Skeletal muscle tissue (tissue), 4 donors: ENCODE measurements around the gene HOXA9. TPM values are rescaled to one million over a fixed set of nuclear protein-coding genes. Genes with fewer than 3 reads are reported as not detected.

Experiments
- H3K27ac ChIP-seq: one replicate; pipeline ENCODE4 v1.7.0; 2013; ENCODE audit warnings: mild to moderate bottlenecking, low read depth, low read length, inconsistent platforms
- H3K27me3 ChIP-seq, 3 donors: one replicate each; pipeline ENCODE4 v1.7.0; 2013; ENCODE audit warnings: low read length in 3 of 3; ENCODE audit not compliant: control insufficient read depth in 3 of 3, insufficient read depth in 3 of 3
- H3K36me3 ChIP-seq, 3 donors: one replicate each; pipeline ENCODE4 v1.7.0; 2013; ENCODE audit warnings: low read length in 3 of 3; ENCODE audit not compliant: control insufficient read depth in 3 of 3, insufficient read depth in 3 of 3
- H3K4me1 ChIP-seq, 3 donors: one replicate each; pipeline ENCODE4 v1.7.0; 2013; ENCODE audit warnings: low read length in 3 of 3, mild to moderate bottlenecking in 3 of 3; ENCODE audit not compliant: control insufficient read depth in 3 of 3, insufficient read depth in 3 of 3
- H3K4me3 ChIP-seq, 3 donors: one replicate each; pipeline ENCODE4 v1.7.0; 2013; ENCODE audit warnings: low read length in 3 of 3
- H3K9ac ChIP-seq, 3 donors: one replicate each; pipeline ENCODE4 v1.7.0; 2013; ENCODE audit warnings: low read length in 3 of 3, mild to moderate bottlenecking in 3 of 3, moderate library complexity in 2 of 3, low read depth in 1 of 3
- H3K9me3 ChIP-seq, 3 donors: one replicate each; pipeline ENCODE4 v1.7.0; 2013; ENCODE audit warnings: low read length in 3 of 3; ENCODE audit not compliant: control insufficient read depth in 3 of 3
- total RNA-seq: library from RNA; depleted of rRNA; stranded (reverse); fragments of >200 nt; gene quantifications from one replicate; pipeline ENCODE4 v1.2.3, GENCODE V29; 2014
- donor health status: Osteomylitis.

The HOXA9 gene
- 7.8 TPM for total RNA-seq

GRCh38 chr7:27165089-27165995, at the start of gene HOXA9:
TSS of gene HOXA9 (minus strand) at chr7:27165537. CDS start at chr7:27165457, 80 bp downstream.
- peaks cover 0 to 6% (median 0%) of the 10 kb centered on the region in 3 donors for H3K36me3 ChIP-seq
- H3K27me3 ChIP-seq, result peaks cover 0 to 3% (median 3%) of the 10 kb centered on the region in 3 donors
- H3K27ac ChIP-seq, result peak within 1 kb of the TSS; percentile 92
- peak within 1 kb of the TSS; percentile 89 to 97 (median 93) for H3K9ac ChIP-seq
- peak within 1 kb of the TSS; percentile 90 to 93 (median 92) for H3K4me3 ChIP-seq
- peaks cover 37 to 65% (median 43%) of the 10 kb centered on the region in 3 donors for H3K4me1 ChIP-seq
- H3K9me3 ChIP-seq, result no peaks in the 10 kb centered on the region

GRCh38 chr7:27214239-27214950, 49.1 kb upstream of the HOXA9 start:
- no peaks in the 10 kb centered on the region for H3K9me3 ChIP-seq
- no peaks in the 10 kb centered on the region for H3K36me3 ChIP-seq
- H3K4me1 ChIP-seq, result peaks cover 4% of the 10 kb centered on the region in 3 donors
- peaks cover 34 to 59% (median 39%) of the 10 kb centered on the region in 3 donors for H3K27me3 ChIP-seq
- no peak overlapping the region for H3K9ac ChIP-seq
- H3K27ac ChIP-seq, result no peak overlapping the region
- no peak overlapping the region for H3K4me3 ChIP-seq

GRCh38 chr7:27213433-27214238, 48.3 kb upstream of the HOXA9 start:
- Histone ChIP-seq H3K27ac (no peak overlapping the region), H3K36me3 (no peaks in the 10 kb centered on the region), H3K4me3 (no peak overlapping the region), H3K9ac (no peak overlapping the region), H3K4me1 (peaks cover 4% of the 10 kb centered on the region in 3 donors), H3K27me3 (peaks cover 36 to 62% (median 39%) of the 10 kb centered on the region in 3 donors), H3K9me3 (no peaks in the 10 kb centered on the region)

GRCh38 chr7:27212497-27213432, 47.4 kb upstream of the HOXA9 start:
- Histone ChIP-seq H3K4me1 (peaks cover 4% of the 10 kb centered on the region in 3 donors), H3K27ac (no peak overlapping the region), H3K4me3 (no peak overlapping the region), H3K27me3 (peaks cover 39 to 70% (median 42%) of the 10 kb centered on the region in 3 donors), H3K36me3 (no peaks in the 10 kb centered on the region), H3K9me3 (no peaks in the 10 kb centered on the region), H3K9ac (no peak overlapping the region)

GRCh38 chr7:27211764-27212204, 46.4 kb upstream of the HOXA9 start:
- Histone ChIP-seq H3K27me3 (peaks cover 41 to 72% (median 42%) of the 10 kb centered on the region in 3 donors), H3K36me3 (no peaks in the 10 kb centered on the region), H3K27ac (no peak overlapping the region), H3K4me1 (peaks cover 4% of the 10 kb centered on the region in 3 donors), H3K4me3 (no peak overlapping the region), H3K9ac (no peak overlapping the region), H3K9me3 (no peaks in the 10 kb centered on the region)

GRCh38 chr7:27211084-27211446, 45.7 kb upstream of the HOXA9 start:
- no peaks in the 10 kb centered on the region for H3K9me3 ChIP-seq
- H3K9ac ChIP-seq, result no peak overlapping the region
- H3K27me3 ChIP-seq, result peaks cover 42 to 73% (median 48%) of the 10 kb centered on the region in 3 donors
- H3K27ac ChIP-seq, result no peak overlapping the region
- H3K4me3 ChIP-seq, result no peak overlapping the region
- peaks cover 4% of the 10 kb centered on the region in 3 donors for H3K4me1 ChIP-seq
- H3K36me3 ChIP-seq, result no peaks in the 10 kb centered on the region

GRCh38 chr7:27210441-27211083, 45.2 kb upstream of the HOXA9 start:
- peaks cover 5 to 7% (median 5%) of the 10 kb centered on the region in 3 donors for H3K4me1 ChIP-seq
- no peak overlapping the region for H3K27ac ChIP-seq
- peaks cover 48 to 78% (median 53%) of the 10 kb centered on the region in 3 donors for H3K27me3 ChIP-seq
- no peaks in the 10 kb centered on the region for H3K36me3 ChIP-seq
- peak overlapping the region in 2 of 3 donors; percentile 20 to 66 for H3K9ac ChIP-seq
- H3K9me3 ChIP-seq, result no peaks in the 10 kb centered on the region
- H3K4me3 ChIP-seq, result peak overlapping the region; percentile 21 to 60 (median 25)

- H3K36me3 ChIP-seq, result no peaks in the 10 kb centered on the region
- H3K9ac ChIP-seq, result no peak overlapping the region
- peaks cover 53 to 84% (median 59%) of the 10 kb centered on the region in 3 donors for H3K27me3 ChIP-seq
- H3K9me3 ChIP-seq, result no peaks in the 10 kb centered on the region
- H3K4me3 ChIP-seq, result no peak overlapping the region
- peaks cover 11 to 13% (median 11%) of the 10 kb centered on the region in 3 donors for H3K4me1 ChIP-seq
- H3K27ac ChIP-seq, result no peak overlapping the region
These were observed 44.6 kb upstream of the HOXA9 start for GRCh38 chr7:27209933-27210440.
